Measurements from ENCODE around the gene FAM13A. TPM values are rescaled to one million over a fixed set of nuclear protein-coding genes. Genes with fewer than 3 reads are reported as not detected.

Gene FAM13A
- total RNA-seq, 1 donor from 2014 or later = 57.7 TPM

DNA sequence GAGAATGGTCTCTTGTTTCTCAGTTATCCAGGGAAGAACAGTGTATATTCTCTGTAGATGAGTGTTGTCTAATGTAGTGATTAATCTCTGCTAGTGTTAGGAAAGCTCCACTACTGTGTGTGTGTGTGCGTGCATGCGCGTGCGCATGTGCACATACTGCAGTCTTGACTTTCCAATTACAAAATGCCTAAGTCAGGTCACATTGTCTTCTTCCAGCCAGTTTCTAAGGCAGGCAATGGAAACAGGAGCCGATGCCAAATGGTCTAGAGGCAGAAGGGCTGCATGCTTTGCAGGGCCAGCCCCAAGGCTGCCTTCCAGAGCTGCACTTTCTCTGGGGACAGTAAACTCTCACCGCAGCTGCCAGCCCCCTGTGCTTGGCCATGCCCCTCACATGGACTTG, 328.8 kb downstream of the FAM13A start:
- no peak overlapping the region for H3K27ac Mint-ChIP-seq
- no peak for DNase-seq (ENCODE audit: low spot score in 2 of 2, unreplicated experiment in 2 of 2)
- no peaks in the 10 kb centered on the region for H3K9me3 Mint-ChIP-seq

DNA sequence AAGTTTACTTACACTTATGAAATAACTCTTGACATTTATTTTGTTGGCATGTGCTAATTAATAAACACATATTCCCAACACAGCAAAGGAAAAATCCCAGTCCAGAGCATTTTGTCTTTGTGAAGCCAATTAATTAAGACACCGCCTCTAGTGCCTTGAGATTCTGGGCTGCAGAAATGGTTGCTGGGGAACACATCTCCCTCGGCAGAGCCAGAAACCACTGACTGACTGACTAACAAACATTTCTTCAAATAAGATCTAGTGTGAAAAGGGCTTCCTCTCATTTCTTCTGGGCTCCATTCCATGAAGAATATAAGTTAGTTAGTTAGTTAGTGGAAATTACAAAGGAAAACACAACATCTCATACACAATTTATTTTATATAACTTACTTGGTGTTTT, 331.0 kb downstream of the FAM13A start:
- Mint-ChIP-seq H3K27ac (no peak overlapping the region), H3K9me3 (no peaks in the 10 kb centered on the region), H3K4me1 (peaks cover 2% of the 10 kb centered on the region), H3K4me3 (no peak overlapping the region), H3K36me3 (peaks cover 46% of the 10 kb centered on the region), H3K27me3 (ENCODE audit: low read depth) (no peaks in the 10 kb centered on the region)
- TF ChIP-seq, protein P1, sequence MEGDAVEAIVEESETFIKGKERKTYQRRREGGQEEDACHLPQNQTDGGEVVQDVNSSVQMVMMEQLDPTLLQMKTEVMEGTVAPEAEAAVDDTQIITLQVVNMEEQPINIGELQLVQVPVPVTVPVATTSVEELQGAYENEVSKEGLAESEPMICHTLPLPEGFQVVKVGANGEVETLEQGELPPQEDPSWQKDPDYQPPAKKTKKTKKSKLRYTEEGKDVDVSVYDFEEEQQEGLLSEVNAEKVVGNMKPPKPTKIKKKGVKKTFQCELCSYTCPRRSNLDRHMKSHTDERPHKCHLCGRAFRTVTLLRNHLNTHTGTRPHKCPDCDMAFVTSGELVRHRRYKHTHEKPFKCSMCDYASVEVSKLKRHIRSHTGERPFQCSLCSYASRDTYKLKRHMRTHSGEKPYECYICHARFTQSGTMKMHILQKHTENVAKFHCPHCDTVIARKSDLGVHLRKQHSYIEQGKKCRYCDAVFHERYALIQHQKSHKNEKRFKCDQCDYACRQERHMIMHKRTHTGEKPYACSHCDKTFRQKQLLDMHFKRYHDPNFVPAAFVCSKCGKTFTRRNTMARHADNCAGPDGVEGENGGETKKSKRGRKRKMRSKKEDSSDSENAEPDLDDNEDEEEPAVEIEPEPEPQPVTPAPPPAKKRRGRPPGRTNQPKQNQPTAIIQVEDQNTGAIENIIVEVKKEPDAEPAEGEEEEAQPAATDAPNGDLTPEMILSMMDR (IDR thresholded peaks at IDR 0.05; ENCODE audit: unreplicated experiment) = no peak
- DNase-seq (ENCODE audit: low spot score in 2 of 2, unreplicated experiment in 2 of 2) = no peak

More for the DNA sequence above, 328.8 kb downstream of the FAM13A start:
- TF ChIP-seq, protein P1 (IDR thresholded peaks at IDR 0.05; ENCODE audit: unreplicated experiment) = no peak
- peaks cover 36% of the 10 kb centered on the region for H3K36me3 Mint-ChIP-seq
- H3K4me1 Mint-ChIP-seq = peaks cover 5% of the 10 kb centered on the region
- no peaks in the 10 kb centered on the region for H3K27me3 Mint-ChIP-seq (ENCODE audit: low read depth)
- H3K4me3 Mint-ChIP-seq = no peak overlapping the region

DNA sequence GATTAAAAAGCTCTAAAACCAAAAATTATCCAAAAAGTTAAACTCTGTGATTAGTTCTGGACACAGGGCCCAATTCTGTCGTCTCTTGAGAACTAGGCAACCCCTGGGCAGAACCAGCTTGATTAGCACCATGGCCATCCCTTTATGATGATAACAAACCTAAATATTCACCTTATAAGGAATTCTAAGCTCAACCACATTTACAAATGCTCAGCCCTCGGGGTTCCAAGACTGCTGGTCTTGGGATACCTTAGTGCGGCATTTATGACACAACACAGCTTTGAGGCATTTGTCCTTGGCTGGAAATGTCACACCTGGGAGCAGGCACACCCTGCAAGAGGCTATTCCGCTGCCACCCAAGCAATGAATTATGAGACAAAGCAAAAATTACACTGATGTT, 331.8 kb downstream of the FAM13A start:
- TF ChIP-seq, protein P1 (IDR thresholded peaks at IDR 0.05; ENCODE audit: unreplicated experiment) = no peak
- Mint-ChIP-seq H3K36me3 (peaks cover 50% of the 10 kb centered on the region), H3K27ac (no peak overlapping the region), H3K4me1 (no peaks in the 10 kb centered on the region), H3K4me3 (no peak overlapping the region), H3K27me3 (ENCODE audit: low read depth) (no peaks in the 10 kb centered on the region), H3K9me3 (no peaks in the 10 kb centered on the region)
- no peak for DNase-seq (ENCODE audit: low spot score in 2 of 2, unreplicated experiment in 2 of 2)

DNA sequence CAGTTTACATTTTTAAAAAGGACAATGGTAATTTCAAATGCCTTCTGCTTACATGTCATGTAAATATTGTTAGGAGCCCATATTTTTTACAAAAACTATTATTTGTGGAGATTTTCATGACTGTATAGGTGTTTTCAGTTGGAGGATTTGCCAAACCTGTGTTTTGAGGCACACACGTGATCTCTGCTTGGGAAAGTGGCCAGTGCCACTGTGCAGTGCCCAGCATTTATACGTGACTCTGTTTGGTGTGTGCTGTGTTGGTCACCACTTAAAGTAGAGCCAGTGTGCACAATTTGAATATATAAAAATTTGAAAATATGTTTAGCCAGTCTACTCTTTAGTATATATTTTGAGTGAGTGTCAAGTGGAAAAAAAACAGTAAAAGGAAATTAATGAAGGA, 332.6 kb downstream of the FAM13A start:
- Mint-ChIP-seq H3K27me3 (ENCODE audit: low read depth) (no peaks in the 10 kb centered on the region), H3K9me3 (no peaks in the 10 kb centered on the region), H3K4me3 (no peak overlapping the region), H3K4me1 (no peaks in the 10 kb centered on the region), H3K36me3 (peaks cover 51% of the 10 kb centered on the region), H3K27ac (no peak overlapping the region)
- TF ChIP-seq, protein P1 (IDR thresholded peaks at IDR 0.05; ENCODE audit: unreplicated experiment) = no peak
- no peak for DNase-seq (ENCODE audit: low spot score in 2 of 2, unreplicated experiment in 2 of 2)

DNA sequence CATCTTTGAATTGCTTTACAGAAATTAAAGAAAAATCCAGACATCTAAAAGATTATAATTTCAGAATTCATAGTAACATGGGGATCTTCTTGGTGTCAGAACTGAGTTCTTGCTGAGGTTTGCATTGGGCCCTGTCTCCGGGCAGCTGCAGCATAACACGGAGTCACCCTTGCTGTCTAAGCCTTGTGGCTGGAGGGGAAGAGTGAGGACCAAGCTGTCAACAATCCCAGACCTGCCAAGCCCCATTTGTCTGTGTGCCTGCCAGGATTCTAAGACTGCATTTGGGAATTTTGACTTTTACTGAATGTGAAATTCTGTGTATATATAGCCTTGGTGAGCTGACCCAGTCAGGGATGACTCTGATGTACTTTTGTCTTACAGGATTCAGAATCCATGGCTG, 334.2 kb downstream of the FAM13A start:
- H3K36me3 Mint-ChIP-seq = peaks cover 58% of the 10 kb centered on the region
- H3K27me3 Mint-ChIP-seq (ENCODE audit: low read depth) = no peaks in the 10 kb centered on the region
- no peak for DNase-seq (ENCODE audit: low spot score in 2 of 2, unreplicated experiment in 2 of 2)
- no peak overlapping the region for H3K27ac Mint-ChIP-seq
- TF ChIP-seq, protein P1 (IDR thresholded peaks at IDR 0.05; ENCODE audit: unreplicated experiment) = no peak
- no peaks in the 10 kb centered on the region for H3K4me1 Mint-ChIP-seq
- no peak overlapping the region for H3K4me3 Mint-ChIP-seq
- peaks cover 13% of the 10 kb centered on the region for H3K9me3 Mint-ChIP-seq

DNA sequence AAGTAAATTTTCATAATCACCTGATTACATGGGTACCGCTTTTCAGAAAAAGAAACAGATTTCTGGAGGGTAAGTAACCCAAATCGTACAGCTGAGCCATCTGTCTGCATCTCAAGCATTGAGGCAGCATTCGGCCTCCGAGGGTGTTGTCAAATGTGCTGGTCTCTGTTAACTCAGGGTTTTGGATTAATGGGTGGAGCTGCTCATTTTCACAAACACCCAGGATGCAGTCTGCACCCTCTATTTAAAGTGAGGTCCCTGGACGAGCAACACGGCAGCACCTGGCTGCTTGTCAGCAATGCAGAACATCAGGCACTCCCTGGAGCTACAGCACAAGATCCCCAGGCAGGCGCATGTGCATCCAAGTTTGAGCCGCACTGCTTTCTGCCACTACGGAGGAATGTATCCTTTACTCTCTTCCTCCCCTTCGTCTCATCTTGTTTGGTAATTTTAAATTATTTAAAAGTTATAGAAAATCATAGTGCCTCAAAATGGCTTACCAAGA, 334.7 kb downstream of the FAM13A start:
- Mint-ChIP-seq H3K4me1 (no peaks in the 10 kb centered on the region), H3K27ac (no peak overlapping the region), H3K36me3 (peaks cover 58% of the 10 kb centered on the region), H3K9me3 (peaks cover 18% of the 10 kb centered on the region), H3K4me3 (no peak overlapping the region), H3K27me3 (ENCODE audit: low read depth) (no peaks in the 10 kb centered on the region)
- TF ChIP-seq, protein P1 (IDR thresholded peaks at IDR 0.05; ENCODE audit: unreplicated experiment) = no peak
- no peak for DNase-seq (ENCODE audit: low spot score in 2 of 2, unreplicated experiment in 2 of 2)

All from mesothelial cell of epicardium (in vitro differentiated cells).